GM21367 (cell line): ENCODE results near the gene ZNF778.

Source experiments
- ATAC-seq: cut with Tn5 transposase; IDR thresholded peaks from one replicate; pipeline ENCODE4 v1.9.1; 2021; ENCODE audit not compliant: unreplicated experiment

ZNF778 gene

DNA sequence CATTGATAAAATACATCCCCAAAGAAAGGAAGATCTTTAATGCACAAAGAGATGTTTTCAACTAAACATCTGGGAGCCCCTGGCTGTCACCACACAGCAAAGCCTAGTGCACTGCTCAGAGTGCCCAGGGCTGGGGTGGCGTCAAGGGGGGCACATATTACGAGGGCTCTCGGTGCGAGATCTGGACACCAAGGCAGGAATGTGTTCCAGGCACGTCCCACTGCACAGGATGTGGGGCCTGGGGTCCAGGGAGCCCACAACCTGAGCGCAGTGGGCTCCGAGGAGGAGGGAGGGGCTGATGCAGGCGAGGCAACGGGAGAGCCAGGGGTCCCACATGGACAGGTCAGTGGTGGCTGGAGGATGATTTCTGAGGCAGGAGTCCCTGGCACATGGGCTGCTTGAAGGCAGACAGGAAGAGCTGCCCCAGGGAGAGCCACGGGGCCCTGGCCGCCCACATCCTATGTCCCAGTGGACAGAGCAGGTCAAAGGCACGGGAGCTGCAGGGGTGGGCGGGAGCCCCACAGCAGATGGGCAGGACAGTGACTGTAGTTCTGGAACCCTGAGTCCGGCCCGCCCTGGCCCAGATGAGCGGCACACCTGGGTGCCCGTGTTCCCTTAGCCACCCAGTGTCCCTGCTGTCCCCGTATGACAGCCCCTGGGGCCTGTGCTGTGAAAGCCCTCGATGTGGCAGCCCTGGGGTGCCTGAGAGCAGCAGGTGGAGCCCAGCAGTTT is 56.4 kb downstream of the ZNF778 start:
- no peak for ATAC-seq

DNA sequence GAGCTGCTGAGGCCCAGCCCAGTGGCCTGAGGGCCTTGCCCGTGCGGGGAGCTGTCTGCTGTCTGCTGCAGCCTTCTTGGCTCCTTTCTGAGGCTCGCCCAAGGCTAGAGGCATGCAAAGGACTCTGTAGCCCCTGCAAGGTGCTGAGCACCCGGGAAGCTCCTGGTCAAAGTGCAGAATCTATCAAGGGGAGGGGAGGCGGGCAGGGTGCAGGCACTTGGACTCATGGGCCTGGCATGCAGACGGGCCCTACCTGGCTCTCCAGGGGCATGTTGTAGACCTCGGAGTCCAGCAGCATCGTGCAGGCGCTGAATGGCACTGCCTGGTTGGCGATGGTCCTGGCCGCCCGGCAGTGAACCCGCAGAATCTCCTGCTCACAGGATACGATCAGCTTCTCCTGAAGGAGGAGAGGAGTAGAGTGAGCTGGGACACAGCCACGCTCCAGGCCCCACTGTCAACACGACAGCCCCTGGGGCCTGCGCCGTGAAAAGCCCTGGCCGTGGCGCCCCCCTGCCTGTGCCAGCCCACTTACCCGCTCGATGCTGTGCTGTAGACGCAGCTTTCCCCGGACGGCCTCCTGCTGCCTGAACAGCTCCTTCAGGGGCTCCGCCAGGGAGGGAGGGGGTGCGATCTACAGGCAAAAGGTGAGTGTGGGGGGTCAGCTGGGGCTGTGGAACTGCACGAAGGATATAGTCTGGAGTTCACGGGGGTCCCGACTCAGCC is 57.2 kb downstream of the ZNF778 start:
- ATAC-seq, result no peak

DNA sequence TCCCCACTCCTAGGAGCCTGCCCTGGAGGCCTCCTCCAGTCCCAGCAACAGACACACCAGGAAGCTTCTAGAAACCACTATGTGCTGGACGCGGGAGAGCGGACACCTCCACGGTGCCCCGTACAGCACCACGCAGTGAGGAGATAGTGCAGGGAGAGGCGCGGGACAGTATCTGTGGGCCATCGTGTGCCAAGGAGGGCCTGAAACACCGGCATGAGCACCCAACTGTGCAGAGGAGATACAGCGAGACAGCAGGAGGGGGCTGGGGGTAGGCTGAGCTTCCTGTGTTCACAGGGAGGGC is 57.7 kb downstream of the ZNF778 start:
- no peak for ATAC-seq

DNA sequence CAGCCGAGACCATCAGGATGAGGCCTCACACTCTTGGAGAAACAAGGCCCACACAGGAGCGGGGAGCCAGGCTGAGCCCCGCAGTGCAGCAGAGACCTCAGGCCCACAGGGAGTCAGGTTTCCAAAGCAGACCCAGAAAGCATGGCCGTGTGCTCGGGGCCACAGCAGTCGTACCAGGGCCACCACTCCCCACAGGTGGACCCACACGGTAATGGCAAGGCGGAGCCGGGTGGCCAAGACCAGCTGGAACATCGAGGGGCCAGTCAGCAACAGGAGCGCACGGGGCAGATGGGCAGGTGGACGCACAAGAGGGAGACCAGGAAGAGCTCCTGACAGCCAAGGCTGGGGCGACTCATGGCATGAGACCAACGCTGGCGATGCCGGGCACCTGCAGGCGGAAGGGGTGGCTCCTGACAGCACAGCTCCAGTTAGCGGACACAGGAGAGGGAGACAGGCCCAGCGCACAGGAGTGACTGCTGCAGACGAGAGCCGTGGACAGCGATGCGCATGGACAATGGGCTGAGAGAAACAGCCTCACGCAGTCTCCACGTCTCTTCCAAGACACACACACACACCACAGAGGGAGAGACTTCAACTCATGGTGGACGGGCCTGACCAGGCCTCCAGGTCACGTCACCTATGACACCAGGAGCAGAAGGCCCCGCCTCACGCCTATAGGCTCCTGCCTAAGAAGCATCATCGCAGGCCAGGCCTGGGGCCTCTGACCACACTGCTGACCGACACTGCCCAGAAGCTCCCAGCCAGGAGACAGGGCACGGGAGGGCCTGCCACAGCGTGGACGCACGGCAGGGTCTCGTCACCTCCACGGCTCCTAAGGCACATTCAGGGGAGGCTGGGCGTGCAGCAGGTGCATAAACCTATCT is 58.6 kb downstream of the ZNF778 start:
- no peak for ATAC-seq

DNA sequence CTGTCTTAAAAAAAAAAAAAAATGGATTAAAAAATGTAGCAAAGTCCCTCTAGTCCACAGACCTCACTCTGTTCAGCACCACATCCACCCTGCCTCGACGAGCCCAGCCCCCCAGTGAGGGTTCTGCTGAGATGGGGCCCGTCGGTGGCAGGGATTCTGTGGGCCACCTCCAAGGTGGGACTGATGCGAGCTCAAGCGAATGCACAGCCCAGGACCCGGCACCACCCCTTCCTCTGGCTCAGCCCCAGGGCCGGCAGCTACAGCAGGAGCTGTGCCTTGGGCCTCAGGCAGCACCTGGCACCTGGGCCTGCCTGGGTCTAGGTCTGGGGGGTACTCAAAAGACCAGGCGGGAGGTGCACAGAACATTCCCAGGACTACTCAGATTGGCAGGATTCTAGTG is 59.5 kb downstream of the ZNF778 start:
- no peak for ATAC-seq

DNA sequence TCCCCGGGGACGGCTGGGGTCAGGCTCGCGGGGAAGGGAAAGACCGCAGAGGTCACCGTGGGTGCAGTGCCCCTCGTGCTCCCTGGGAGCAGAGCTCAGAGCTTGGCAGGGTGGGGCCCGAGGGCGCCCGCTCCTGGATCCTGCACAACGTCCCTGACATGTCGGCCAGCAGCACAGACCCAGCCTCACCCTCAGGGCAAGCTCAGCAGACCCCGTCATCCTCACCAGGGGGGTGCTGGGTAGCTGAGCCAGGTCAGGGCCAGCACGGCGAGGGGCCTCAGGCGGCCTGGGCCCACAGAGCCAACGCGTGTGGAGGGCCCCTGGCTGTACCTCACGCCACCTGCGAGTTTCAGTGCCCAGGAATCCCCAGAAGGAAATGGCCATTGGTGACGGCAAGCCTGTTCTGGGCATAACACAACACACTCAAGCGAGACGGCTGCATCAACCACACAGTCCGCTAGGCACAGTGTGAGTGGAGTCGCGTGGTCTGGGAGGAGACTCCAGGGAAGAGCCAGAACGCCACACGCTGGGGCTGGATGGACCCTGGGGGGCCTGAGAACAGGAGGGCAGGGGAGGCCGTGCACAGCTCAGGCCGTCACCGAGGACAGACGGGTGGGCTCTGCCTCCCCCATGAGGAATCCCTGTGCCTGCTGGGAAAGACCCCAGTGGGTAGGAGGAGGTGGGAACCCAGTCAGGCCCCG is 60.3 kb downstream of the ZNF778 start:
- ATAC-seq, result no peak

DNA sequence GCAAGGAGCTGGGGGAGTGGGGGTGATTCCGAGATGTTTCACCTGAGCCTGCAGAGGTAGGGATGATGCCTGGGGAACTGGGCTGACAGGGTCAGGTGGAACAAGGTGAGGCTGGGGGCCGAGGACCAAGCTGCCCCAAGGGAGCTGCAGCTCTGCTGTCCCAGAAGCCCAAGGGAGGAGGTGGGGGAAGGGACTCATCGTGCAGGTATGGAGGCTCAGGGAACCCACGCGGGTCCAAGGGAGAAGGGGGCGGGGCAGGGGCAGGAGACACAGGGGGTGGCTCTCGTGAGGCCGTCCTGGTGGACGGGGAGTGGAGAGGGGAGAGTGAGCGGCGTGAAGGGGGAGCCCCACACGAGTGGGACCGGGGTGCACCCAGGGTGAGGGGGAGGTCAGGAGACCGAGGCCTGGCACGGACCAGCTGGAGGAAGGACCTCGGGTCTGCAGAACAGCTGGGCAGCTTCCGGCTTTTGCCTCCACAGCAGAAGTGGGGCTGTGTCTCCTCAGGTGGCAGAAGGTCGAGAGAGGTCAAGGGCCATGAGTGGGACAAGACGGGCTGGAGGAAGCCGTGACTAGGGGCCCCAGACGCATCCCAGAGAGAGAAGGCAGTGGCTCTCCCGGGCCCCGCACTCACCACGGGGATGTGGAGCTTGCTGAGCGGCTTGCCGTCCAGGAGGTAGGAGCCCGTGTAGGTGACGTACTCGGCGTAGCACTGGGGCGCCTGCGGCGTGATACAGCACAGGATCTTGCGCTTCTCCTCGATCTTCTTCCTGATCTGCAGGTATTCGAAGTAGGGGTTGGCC is 61.1 kb downstream of the ZNF778 start:
- no peak for ATAC-seq

DNA sequence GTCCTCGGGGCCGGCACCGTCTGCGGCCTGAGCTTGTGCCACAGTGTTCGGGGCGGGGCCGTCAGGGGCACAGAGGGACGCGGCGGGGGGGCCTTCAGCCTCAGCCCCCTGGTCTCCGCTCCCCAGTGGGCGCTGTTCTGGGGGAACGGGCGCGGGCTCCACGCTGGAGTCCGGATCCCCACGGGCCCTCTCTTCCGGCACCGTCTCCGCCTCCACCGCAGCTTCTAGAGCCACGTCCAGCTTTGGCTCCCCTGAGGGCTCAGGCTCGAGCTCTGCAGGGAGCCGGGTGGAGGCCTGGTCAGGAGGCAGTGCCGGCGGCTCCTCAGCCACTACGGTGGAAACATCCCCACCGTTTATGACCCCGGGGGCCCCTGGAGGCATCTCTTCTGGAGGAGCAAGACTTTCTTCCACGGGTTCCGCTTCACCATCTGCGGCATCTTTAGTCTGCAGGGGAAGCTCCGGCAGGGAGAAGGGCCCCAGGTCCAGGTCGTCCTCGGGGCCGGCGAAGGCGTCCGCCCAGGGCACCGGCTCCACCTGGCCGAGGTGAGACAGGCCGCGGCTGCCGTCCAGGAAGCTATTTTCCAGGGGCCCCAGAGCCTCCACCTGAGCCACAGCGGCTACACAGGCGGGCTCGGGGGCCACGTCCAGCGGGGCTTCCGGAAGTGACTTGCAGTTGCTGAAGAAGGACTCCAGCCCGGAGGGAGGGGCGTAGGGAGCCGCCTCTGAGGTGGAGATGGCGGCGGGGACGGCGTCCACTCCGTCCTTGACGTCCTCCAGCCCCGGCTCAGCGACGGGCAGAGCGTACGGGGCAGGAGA is 62.4 kb downstream of the ZNF778 start:
- ATAC-seq, result no peak

DNA sequence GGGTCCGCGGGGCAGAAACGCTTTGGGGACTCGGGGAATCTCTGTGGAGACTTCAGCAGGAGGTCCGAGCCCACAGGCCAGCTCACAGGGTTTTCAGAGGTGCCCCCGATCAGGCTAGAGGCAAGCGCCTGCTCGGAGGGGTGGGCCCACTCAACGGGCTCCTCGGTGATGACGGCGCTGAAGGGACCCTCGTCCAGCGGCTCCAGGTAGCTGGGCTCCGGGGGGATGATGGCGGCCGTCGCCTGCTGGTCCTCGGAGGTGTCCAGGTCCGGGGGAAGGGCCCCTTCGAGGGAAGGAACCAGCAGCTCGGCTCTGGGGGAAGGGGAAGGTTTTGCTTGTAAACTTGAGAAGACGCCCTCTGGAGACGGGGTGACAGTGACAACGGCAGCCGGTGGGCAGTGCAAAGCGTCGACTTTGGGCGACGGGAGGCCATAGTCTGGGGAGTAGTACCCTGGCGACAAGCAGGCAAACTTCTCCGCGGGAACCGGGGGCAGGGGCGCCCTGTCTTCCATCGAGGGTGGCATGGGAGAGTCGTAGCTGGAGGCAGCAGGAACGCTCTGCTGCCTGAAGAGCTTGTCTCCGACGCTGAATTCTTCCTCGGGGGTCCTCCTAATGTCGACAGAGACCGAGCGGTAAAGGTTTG is 63.2 kb downstream of the ZNF778 start:
- no peak for ATAC-seq

DNA sequence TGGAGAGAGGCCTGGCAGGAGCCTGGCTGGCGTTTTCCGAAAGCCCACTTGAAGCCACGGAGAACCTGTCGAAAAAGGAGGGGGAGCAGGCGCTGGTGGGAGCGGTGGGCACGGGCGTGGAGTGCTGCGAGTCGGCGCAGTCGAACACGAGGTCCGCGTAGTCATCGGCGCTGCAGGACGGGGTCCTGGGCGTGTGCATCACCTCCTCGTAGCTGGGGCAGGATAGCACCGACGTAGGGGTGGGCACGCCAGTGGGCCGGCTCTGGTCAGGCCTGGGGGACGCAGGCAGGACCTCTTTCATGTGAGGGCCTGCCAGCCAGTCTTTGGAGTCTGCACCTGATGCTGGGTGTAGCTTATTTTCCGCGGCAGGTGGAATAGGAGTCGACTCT is 63.7 kb downstream of the ZNF778 start:
- ATAC-seq, result no peak

DNA sequence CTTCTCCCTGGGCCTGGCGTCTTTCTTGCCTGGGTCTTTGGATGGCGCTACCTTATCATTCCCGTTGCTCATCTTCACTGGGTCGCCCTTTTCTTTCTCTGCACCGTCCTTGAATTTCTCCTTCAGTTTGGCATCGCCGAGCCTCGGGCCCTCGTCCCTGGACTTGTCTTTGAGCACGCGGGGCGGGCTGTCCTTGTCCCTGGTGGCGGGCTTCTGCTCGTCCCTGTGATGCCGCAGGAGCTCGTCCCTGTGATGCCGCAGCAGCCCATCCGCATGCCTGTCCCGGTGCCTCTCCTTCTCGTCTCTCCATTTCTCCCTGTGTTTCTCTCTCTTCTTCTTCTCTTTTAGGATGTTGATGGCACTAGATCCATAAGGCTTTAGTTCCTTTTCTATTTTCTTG is 64.3 kb downstream of the ZNF778 start:
- no peak for ATAC-seq

DNA sequence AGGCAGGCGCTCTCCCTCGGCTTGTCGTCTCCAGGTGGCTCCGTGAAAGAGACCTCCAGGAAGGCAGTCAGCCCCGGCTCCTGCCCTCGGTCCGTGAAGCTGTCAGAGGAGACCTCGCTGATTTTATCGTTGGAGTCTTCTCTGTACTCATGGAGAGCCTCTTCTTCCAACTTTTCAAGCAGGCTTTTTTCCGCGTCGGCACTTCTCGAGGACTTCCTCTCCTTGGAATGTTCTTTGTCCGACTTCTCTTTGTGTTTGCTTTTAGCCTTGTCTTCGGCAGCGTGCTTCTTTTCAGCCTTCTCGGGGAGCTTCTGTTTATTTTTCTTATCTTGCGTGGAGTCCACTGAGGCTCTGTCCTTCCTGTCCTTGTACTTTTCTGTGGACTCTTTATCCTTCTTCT is 65.0 kb downstream of the ZNF778 start:
- ATAC-seq, result no peak

DNA sequence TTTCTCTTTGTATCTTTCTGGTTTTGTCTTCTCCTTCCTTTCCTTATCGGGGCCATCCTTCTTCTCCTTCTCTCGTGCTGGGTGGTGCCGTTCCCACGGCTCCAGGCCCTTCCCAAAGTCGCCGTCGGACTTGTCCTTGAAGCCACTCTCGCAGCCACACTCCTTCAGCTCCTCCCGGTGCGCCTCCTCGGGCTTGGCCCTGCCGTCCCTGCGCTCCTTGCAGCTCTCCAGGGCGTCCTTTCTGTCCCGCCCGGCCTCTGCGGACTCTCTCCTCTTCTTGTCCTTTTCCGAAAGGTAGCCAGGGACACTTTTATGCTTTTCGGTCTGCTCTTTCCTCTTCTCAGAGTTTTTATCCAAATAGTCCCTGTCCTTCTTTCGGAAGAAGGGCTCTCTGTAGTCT is 65.9 kb downstream of the ZNF778 start:
- no peak for ATAC-seq

DNA sequence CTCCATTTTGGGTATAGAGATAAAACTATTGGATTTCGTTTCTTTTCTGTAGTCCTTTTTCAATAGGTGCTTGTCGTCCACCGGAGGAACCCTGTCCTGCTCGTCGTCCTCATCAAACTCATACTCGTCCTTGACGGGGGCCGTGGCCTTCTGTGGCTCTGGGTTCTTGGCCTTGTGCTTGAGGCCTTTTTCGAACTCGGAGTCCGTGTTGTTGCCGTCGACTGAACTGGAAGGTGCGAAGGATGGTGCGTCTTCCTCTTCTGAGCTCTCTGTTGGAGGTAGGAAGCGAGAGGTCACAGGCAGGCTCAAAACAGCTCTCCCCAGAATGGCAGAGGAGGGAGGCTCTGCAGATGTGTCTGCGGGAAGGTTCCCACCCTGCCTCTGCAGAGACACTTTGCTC is 67.9 kb downstream of the ZNF778 start:
- no peak for ATAC-seq

DNA sequence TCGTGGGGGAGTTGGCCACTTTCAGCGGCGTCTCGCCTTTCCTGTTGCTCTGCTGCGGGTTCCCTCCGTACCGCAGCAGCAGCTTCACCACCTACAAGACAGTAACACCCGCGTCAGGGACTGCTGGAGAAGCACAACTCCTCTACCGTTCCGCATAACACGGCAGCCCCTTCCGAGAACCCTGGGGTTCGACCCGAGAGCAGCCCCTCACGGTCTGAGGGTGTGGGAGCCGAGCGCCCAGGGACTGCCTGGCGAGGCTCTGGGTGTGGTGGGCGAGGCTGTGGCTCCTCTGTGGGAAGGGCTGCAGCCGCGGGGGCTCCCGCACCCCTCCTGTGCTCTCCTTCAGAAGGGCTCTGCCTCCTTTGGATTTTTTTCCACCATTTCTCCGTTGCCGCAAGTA is 68.6 kb downstream of the ZNF778 start:
- no peak for ATAC-seq
